Stimulated activated effector memory CD8-positive, alpha-beta T cell treated with anti-CD3 and anti-CD28 coated beads, Interleukin-12 subunit alpha, Interleukin-12 subunit beta, amount 100 ng/mL, for 72 hours (primary cell): ENCODE measurements around the gene GCC2.
A peak's percentile ranks its signal among the peaks of the same experiment; 100 is the strongest.

Experiments
- ATAC-seq: fragments of 150-1000 bp; cut with Tn5 transposase; 2 replicates; pipeline ENCODE4 v1.10.0; 2021
- DNase-seq, 2 donors: peaks; one replicate each; pipeline ENCODE4 v3.0.0; 2021 to 2022; ENCODE audit warnings: low spot score in 2 of 2
- H3K27ac Mint-ChIP-seq: one replicate; pipeline ENCODE4 v1.8.0; 2022; ENCODE audit warnings: mild to moderate bottlenecking, mixed read lengths
- H3K36me3 Mint-ChIP-seq: one replicate; pipeline ENCODE4 v1.8.0; 2022; ENCODE audit warnings: mild to moderate bottlenecking, mixed read lengths
- H3K4me1 Mint-ChIP-seq: one replicate; pipeline ENCODE4 v1.8.0; 2022; ENCODE audit warnings: mixed read lengths
- H3K4me3 Mint-ChIP-seq: one replicate; pipeline ENCODE4 v1.8.0; 2022; ENCODE audit warnings: mild to moderate bottlenecking, mixed read lengths
- H3K9me3 Mint-ChIP-seq: one replicate; pipeline ENCODE4 v1.8.0; 2022; ENCODE audit warnings: mixed read lengths

GCC2 gene

GRCh38 chr2:108448678-108449409, at the start of gene GCC2:
Gene GCC2 (plus strand): TSS chr2:108449206. CDS start chr2:108449275, 69 bp downstream.
- Mint-ChIP-seq H3K36me3 (peaks cover 52% of the 10 kb centered on the region), H3K27ac (peak within 1 kb of the TSS; percentile 98), H3K9me3 (no peaks in the 10 kb centered on the region), H3K4me1 (peaks cover 26% of the 10 kb centered on the region), H3K4me3 (peak within 1 kb of the TSS; percentile 98)
- DNase-seq (peak; percentile 83 to 96), ATAC-seq (peak; percentile 100)

GRCh38 chr2:108399479-108399878, 49.5 kb upstream of the GCC2 start:
- H3K4me3 Mint-ChIP-seq = no peak overlapping the region
- no peak overlapping the region for H3K27ac Mint-ChIP-seq
- DNase-seq = no peak
- peaks cover 9% of the 10 kb centered on the region for H3K9me3 Mint-ChIP-seq
- no peaks in the 10 kb centered on the region for H3K4me1 Mint-ChIP-seq
- no peak for ATAC-seq
- no peaks in the 10 kb centered on the region for H3K36me3 Mint-ChIP-seq

GRCh38 chr2:108401800-108402199, 47.2 kb upstream of the GCC2 start:
- no peaks in the 10 kb centered on the region for H3K4me1 Mint-ChIP-seq
- no peak overlapping the region for H3K4me3 Mint-ChIP-seq
- ATAC-seq = no peak
- H3K9me3 Mint-ChIP-seq = peaks cover 18% of the 10 kb centered on the region
- DNase-seq = no peak
- no peak overlapping the region for H3K27ac Mint-ChIP-seq
- no peaks in the 10 kb centered on the region for H3K36me3 Mint-ChIP-seq

GRCh38 chr2:108403494-108403893, 45.5 kb upstream of the GCC2 start:
- ATAC-seq = no peak
- Mint-ChIP-seq H3K9me3 (peaks cover 18% of the 10 kb centered on the region), H3K4me3 (no peak overlapping the region), H3K27ac (no peak overlapping the region), H3K36me3 (no peaks in the 10 kb centered on the region), H3K4me1 (no peaks in the 10 kb centered on the region)
- DNase-seq = no peak

GRCh38 chr2:108404784-108405397, 44.1 kb upstream of the GCC2 start:
- H3K4me1 Mint-ChIP-seq = no peaks in the 10 kb centered on the region
- H3K36me3 Mint-ChIP-seq = no peaks in the 10 kb centered on the region
- ATAC-seq = no peak
- no peak for DNase-seq
- peaks cover 13% of the 10 kb centered on the region for H3K9me3 Mint-ChIP-seq
- H3K27ac Mint-ChIP-seq = no peak overlapping the region
- no peak overlapping the region for H3K4me3 Mint-ChIP-seq

GRCh38 chr2:108407864-108408729, 40.9 kb upstream of the GCC2 start:
- no peak overlapping the region for H3K27ac Mint-ChIP-seq
- peaks cover 10% of the 10 kb centered on the region for H3K9me3 Mint-ChIP-seq
- ATAC-seq = no peak
- DNase-seq = no peak
- no peaks in the 10 kb centered on the region for H3K4me1 Mint-ChIP-seq
- no peaks in the 10 kb centered on the region for H3K36me3 Mint-ChIP-seq
- no peak overlapping the region for H3K4me3 Mint-ChIP-seq

- Mint-ChIP-seq H3K27ac (no peak overlapping the region), H3K9me3 (peaks cover 7% of the 10 kb centered on the region), H3K36me3 (no peaks in the 10 kb centered on the region), H3K4me1 (no peaks in the 10 kb centered on the region), H3K4me3 (no peak overlapping the region)
- ATAC-seq = no peak
- no peak for DNase-seq
Measured at GRCh38 chr2:108409768-108410167, 39.2 kb upstream of the GCC2 start.

- H3K27ac Mint-ChIP-seq = no peak overlapping the region
- H3K4me1 Mint-ChIP-seq = no peaks in the 10 kb centered on the region
- H3K9me3 Mint-ChIP-seq = no peaks in the 10 kb centered on the region
- ATAC-seq (peak; percentile 31), DNase-seq (no peak)
- no peaks in the 10 kb centered on the region for H3K36me3 Mint-ChIP-seq
- no peak overlapping the region for H3K4me3 Mint-ChIP-seq
Measured at GRCh38 chr2:108412995-108413710, 35.9 kb upstream of the GCC2 start.

- H3K4me1 Mint-ChIP-seq = no peaks in the 10 kb centered on the region
- H3K36me3 Mint-ChIP-seq = no peaks in the 10 kb centered on the region
- H3K27ac Mint-ChIP-seq = no peak overlapping the region
- no peak for DNase-seq
- H3K4me3 Mint-ChIP-seq = no peak overlapping the region
- H3K9me3 Mint-ChIP-seq = no peaks in the 10 kb centered on the region
- ATAC-seq = no peak
Measured at GRCh38 chr2:108413711-108414095, 35.3 kb upstream of the GCC2 start.

- Mint-ChIP-seq H3K36me3 (no peaks in the 10 kb centered on the region), H3K4me1 (no peaks in the 10 kb centered on the region), H3K9me3 (no peaks in the 10 kb centered on the region), H3K4me3 (no peak overlapping the region), H3K27ac (no peak overlapping the region)
- no peak for ATAC-seq
- no peak for DNase-seq
Measured at GRCh38 chr2:108414256-108414876, 34.6 kb upstream of the GCC2 start.

- DNase-seq = no peak
- no peak for ATAC-seq
- no peaks in the 10 kb centered on the region for H3K36me3 Mint-ChIP-seq
- no peaks in the 10 kb centered on the region for H3K9me3 Mint-ChIP-seq
- H3K4me3 Mint-ChIP-seq = no peak overlapping the region
- no peaks in the 10 kb centered on the region for H3K4me1 Mint-ChIP-seq
- H3K27ac Mint-ChIP-seq = no peak overlapping the region
Measured at GRCh38 chr2:108414945-108415344, 34.1 kb upstream of the GCC2 start.

- ATAC-seq (peak; percentile 34), DNase-seq (no peak)
- no peaks in the 10 kb centered on the region for H3K36me3 Mint-ChIP-seq
- no peaks in the 10 kb centered on the region for H3K9me3 Mint-ChIP-seq
- no peak overlapping the region for H3K4me3 Mint-ChIP-seq
- no peaks in the 10 kb centered on the region for H3K4me1 Mint-ChIP-seq
- no peak overlapping the region for H3K27ac Mint-ChIP-seq
Measured at GRCh38 chr2:108417254-108417653, 31.8 kb upstream of the GCC2 start.

GRCh38 chr2:108418416-108418815, 30.6 kb upstream of the GCC2 start:
- H3K27ac Mint-ChIP-seq = no peak overlapping the region
- no peaks in the 10 kb centered on the region for H3K4me1 Mint-ChIP-seq
- DNase-seq = no peak
- H3K4me3 Mint-ChIP-seq = no peak overlapping the region
- no peaks in the 10 kb centered on the region for H3K9me3 Mint-ChIP-seq
- ATAC-seq = no peak
- no peaks in the 10 kb centered on the region for H3K36me3 Mint-ChIP-seq

GRCh38 chr2:108423067-108423466, 25.9 kb upstream of the GCC2 start:
- Mint-ChIP-seq H3K36me3 (no peaks in the 10 kb centered on the region), H3K9me3 (no peaks in the 10 kb centered on the region), H3K4me3 (no peak overlapping the region), H3K4me1 (no peaks in the 10 kb centered on the region), H3K27ac (no peak overlapping the region)
- ATAC-seq = no peak
- DNase-seq = no peak
